AG04449 (cell line): ENCODE measurements around the gene NUP42.
"Not testable (repeated sequence)": the region's sequence is repeated elsewhere in the genome, so short reads cannot be mapped to it uniquely, and the experiment has no call there.

ENCODE experiments used
- CTCF ChIA-PET: fragments of 350-600 bp; formaldehyde crosslinking; extraction: SDS; loops from one replicate; lab custom pipeline; 2021; ENCODE audit warnings: antibody characterized with exemption; lab: Yijun Ruan, JAX
- POLR2A ChIA-PET: fragments of 400-600, 350-600 bp; formaldehyde crosslinking; extraction: SDS; loops from one replicate; lab custom pipeline; 2020; ENCODE audit warnings: antibody characterized with exemption, inconsistent platforms; lab: Yijun Ruan, JAX
- DNase-seq: peaks from one replicate; pipeline ENCODE4 v3.0.0-alpha.2; 2010; ENCODE audit warnings: low read depth, low spot score
- H3K4me3 ChIP-seq: 2 replicates; pipeline ENCODE4 v1.5.1; 2011; ENCODE audit warnings: low read depth, mild to moderate bottlenecking, control low read depth, low read length
- CTCF ChIP-seq: IDR thresholded peaks from one replicate; pipeline ENCODE4 v1.5.1; 2011; ENCODE audit warnings: mild to moderate bottlenecking, moderate library complexity, low read length, control low read depth, inconsistent platforms; ENCODE audit not compliant: insufficient read depth; ENCODE audit errors: missing control alignments

The NUP42 gene

GRCh38 chr7:23196306-23196705 lies 14.5 kb downstream of the NUP42 start:
- ChIA-PET POLR2A (no interaction called here), CTCF (interaction anchor here (2.0 kb wide), 1 partner anchor 11 kb away, joined by 9 read pairs; no protein-coding TSS in a partner anchor)
- no peak for DNase-seq
- TF ChIP-seq CTCF, result no peak
- no peak overlapping the region for H3K4me3 ChIP-seq

- H3K4me3 ChIP-seq, POLR2A ChIA-PET, DNase-seq: not testable (repeated sequence)
- CTCF ChIA-PET, result interaction anchor here (0.7 to 2.0 kb wide), 2 partner anchors 9 to 13 kb away, joined by 3 to 9 read pairs; no protein-coding TSS in a partner anchor
Measured at GRCh38 chr7:23197745-23198144, 15.9 kb downstream of the NUP42 start.

- POLR2A ChIA-PET, result no interaction called here
- H3K4me3 ChIP-seq, result no peak overlapping the region
- no peak for DNase-seq
- CTCF ChIA-PET, result interaction anchor here (1.0 to 1.5 kb wide), 4 partner anchors 16 to 71 kb away, joined by 3 to 9 read pairs (median 4); no protein-coding TSS in a partner anchor
- TF ChIP-seq CTCF, result no peak
Measured at GRCh38 chr7:23200331-23200730, 18.5 kb downstream of the NUP42 start.

- POLR2A ChIA-PET, result no interaction called here
- H3K4me3 ChIP-seq, result no peak overlapping the region
- DNase-seq, result no peak
- TF ChIP-seq CTCF, result no peak
- CTCF ChIA-PET, result no interaction called here
Measured at GRCh38 chr7:23204241-23204640, 22.4 kb downstream of the NUP42 start.

- POLR2A ChIA-PET, result no interaction called here
- CTCF ChIA-PET, result interaction anchor here (1.6 kb wide), 1 partner anchor 21 kb away, joined by 5 read pairs; no protein-coding TSS in a partner anchor
- TF ChIP-seq CTCF, result no peak
- H3K4me3 ChIP-seq, result no peak overlapping the region
- no peak for DNase-seq
Measured at GRCh38 chr7:23205577-23205908, 23.7 kb downstream of the NUP42 start.

- ChIA-PET CTCF (interaction anchor here (0.6 to 1.6 kb wide), 3 partner anchors 9 to 67 kb away, joined by 3 to 5 read pairs (median 3); no protein-coding TSS in a partner anchor), POLR2A (no interaction called here)
- TF ChIP-seq CTCF, result no peak
- H3K4me3 ChIP-seq, result no peak overlapping the region
- no peak for DNase-seq
Measured at GRCh38 chr7:23205909-23206767, 24.3 kb downstream of the NUP42 start.
